GM12878 (cell line): ENCODE data around the gene CYP24A1. TPM values are rescaled to one million over a fixed set of nuclear protein-coding genes. Genes with fewer than 3 reads are reported as not detected.

ENCODE experiments used
- ATAC-seq: fragments of 200-7000 bp; cut with Tn5 transposase; 3 replicates; pipeline ENCODE4 v1.9.1; 2020; ENCODE audit warnings: mild to moderate bottlenecking, moderate library complexity
- BruUV-seq: library from RNA; stranded (reverse); fragments of 400-500 nt; replicated peaks from 2 replicates; lab custom pipeline; 2021; lab: Mats Ljungman, UMichigan
- CTCF ChIA-PET: fragments of 300-600 bp; sonication (Branson Sonifier 250); formaldehyde crosslinking; extraction: SDS; loops from one replicate; lab custom pipeline; 2021; ENCODE audit warnings: inconsistent platforms; lab: Yijun Ruan, JAX
- POLR2A ChIA-PET: fragments of 350-600 bp; formaldehyde crosslinking; extraction: SDS; loops from one replicate; lab custom pipeline; 2021; ENCODE audit warnings: inconsistent platforms; lab: Charles Lee
- RAD21 ChIA-PET: fragments of 300-600 bp; sonication (Branson Sonifier 250); formaldehyde crosslinking; loops from one replicate; lab custom pipeline; 2023; ENCODE audit warnings: antibody characterized with exemption; ENCODE audit not compliant: unreplicated experiment; lab: Charles Lee
- SMC1A ChIA-PET: fragments of 300-600 bp; sonication (Branson Sonifier 250); formaldehyde crosslinking; loops from one replicate; lab custom pipeline; 2023; ENCODE audit not compliant: unreplicated experiment, uncharacterized antibody; lab: Charles Lee
- DNase-seq: peaks from one replicate; pipeline ENCODE4 v3.0.0-alpha.2; 2011; ENCODE audit warnings: low read depth, low spot score
- FAIRE-seq: peaks from 3 replicates; lab custom pipeline; 2011; peaks lifted over from hg19 to GRCh38; lab: Jason Lieb, UNC
- H2AFZ ChIP-seq: 2 replicates; pipeline ENCODE4 v1.6.0; 2011; ENCODE audit warnings: low read depth, low read length, control low read depth; ENCODE audit not compliant: control insufficient read depth
- H3K27ac ChIP-seq: 2 replicates; pipeline ENCODE4 v1.5.1; 2011; ENCODE audit warnings: control low read depth; ENCODE audit not compliant: control insufficient read depth, insufficient read depth
- H3K27me3 ChIP-seq, 2 experiments: replicated peaks in 1 of 2; 2 replicates each; pipeline versions ENCODE4 v1.6.0 to v1.6.1; 2011; ENCODE audit warnings: low read length in 1 of 2; ENCODE audit not compliant: control insufficient read depth in 2 of 2, insufficient read depth in 2 of 2
- H3K36me3 ChIP-seq, 2 experiments: 2 replicates each; pipeline ENCODE4 v1.5.1; 2011; ENCODE audit warnings: low read length in 1 of 2; ENCODE audit not compliant: control insufficient read depth in 2 of 2, insufficient read depth in 2 of 2
- H3K4me1 ChIP-seq: 2 replicates; pipeline ENCODE4 v1.6.1; 2011; ENCODE audit warnings: mild to moderate bottlenecking, low read length, moderate library complexity, mixed read lengths; ENCODE audit not compliant: control insufficient read depth, insufficient read depth
- H3K4me2 ChIP-seq: 2 replicates; pipeline ENCODE4 v1.6.0; 2011; ENCODE audit warnings: control low read depth; ENCODE audit not compliant: control insufficient read depth, insufficient read depth
- H3K4me3 ChIP-seq: fragments of 200-600 bp; sonication (generic); 2 replicates; pipeline ENCODE4 v1.5.1; 2016
- H3K79me2 ChIP-seq: 2 replicates; pipeline ENCODE4 v1.6.0; 2011; ENCODE audit warnings: low read length; ENCODE audit not compliant: control insufficient read depth, insufficient read depth
- H3K9ac ChIP-seq: 2 replicates; pipeline ENCODE4 v1.8.0; 2011; ENCODE audit warnings: low read length, control low read depth, mixed read lengths; ENCODE audit not compliant: control insufficient read depth, insufficient read depth
- H3K9me3 ChIP-seq: replicated peaks from 3 replicates; pipeline ENCODE4 v1.5.1; 2011; ENCODE audit warnings: mild to moderate bottlenecking, low read length; ENCODE audit not compliant: control insufficient read depth, insufficient read depth
- H4K20me1 ChIP-seq: 2 replicates; pipeline ENCODE4 v1.6.0; 2011; ENCODE audit not compliant: control insufficient read depth, insufficient read depth
- BHLHE40 ChIP-seq, 2 experiments: fragments of 450-650 bp in 1 of 2; IDR thresholded peaks; 2 replicates each; pipeline ENCODE4 v1.6.1; 2011 to 2017; ENCODE audit warnings: low read depth in 2 of 2, borderline replicate concordance in 1 of 2, improper control_type of control experiment in 1 of 2, low read length in 1 of 2, mild to moderate bottlenecking in 1 of 2
- ETV6 ChIP-seq, 2 experiments: fragments of 450-650 bp in 1 of 2; IDR thresholded peaks in 1 of 2; conservative IDR thresholded peaks in 1 of 2; 2 replicates each; pipeline ENCODE4 v1.6.1; 2014; ENCODE audit warnings: antibody characterized with exemption in 1 of 2, borderline replicate concordance in 1 of 2, low read depth in 1 of 2, mild to moderate bottlenecking in 1 of 2, moderate library complexity in 1 of 2
- NFXL1 ChIP-seq: fragments of 450-650 bp; IDR thresholded peaks from 2 replicates; pipeline ENCODE4 v1.6.1; 2017; ENCODE audit warnings: antibody characterized with exemption, mild to moderate bottlenecking, borderline replicate concordance
- NR2C1 ChIP-seq: fragments of 450-650 bp; IDR thresholded peaks from 2 replicates; pipeline ENCODE4 v1.6.1; 2017; ENCODE audit warnings: antibody characterized with exemption, mild to moderate bottlenecking, moderate library complexity
- POLR2AphosphoS2 ChIP-seq: IDR thresholded peaks from 2 replicates; pipeline ENCODE4 v1.6.1; 2011; ENCODE audit warnings: low read depth, mild to moderate bottlenecking, low read length, improper control_type of control experiment, moderate library complexity
- RAD21 ChIP-seq: IDR thresholded peaks from 2 replicates; pipeline ENCODE4 v1.6.1; 2011; ENCODE audit warnings: mild to moderate bottlenecking, low read depth, low read length, moderate library complexity; ENCODE audit not compliant: insufficient read depth
- RFX5 ChIP-seq: IDR thresholded peaks from 2 replicates; pipeline ENCODE4 v1.6.1; 2011; ENCODE audit warnings: low read depth, low read length, improper control_type of control experiment
- SMC3 ChIP-seq: IDR thresholded peaks from 2 replicates; pipeline ENCODE4 v1.6.1; 2011; ENCODE audit warnings: low read length, improper control_type of control experiment, borderline replicate concordance
- YY1 ChIP-seq: IDR thresholded peaks from 2 replicates; pipeline ENCODE4 v1.6.1; 2011; ENCODE audit warnings: low read depth, mild to moderate bottlenecking, low read length
- ZNF592 ChIP-seq: fragments of 450-650 bp; IDR thresholded peaks from 2 replicates; pipeline ENCODE4 v1.6.1; 2017; ENCODE audit warnings: mild to moderate bottlenecking, moderate library complexity
- ZSCAN29 ChIP-seq: fragments of 450-650 bp; IDR thresholded peaks from 2 replicates; pipeline ENCODE4 v1.6.1; 2017; ENCODE audit warnings: mild to moderate bottlenecking, moderate library complexity
- WGBS: methylation state at CpG from one replicate; pipeline ENCODE4 v1.1.6; 2016; ENCODE audit warnings: low lambda C conversion rate; ENCODE audit not compliant: insufficient replicate concordance, insufficient coverage; ENCODE audit errors: missing lambda C conversion rate; 5-methylcytosine and 5-hydroxymethylcytosine counted together
- in situ Hi-C: fragments of 300-500 bp; cut with MboI; formaldehyde crosslinking; loops from 9 replicates; pipeline ENCODE4 v1.14.3; 2018; ENCODE audit warnings: mixed read lengths
- intact Hi-C: fragments of 100-400 bp; cut with micrococcal nuclease; formaldehyde crosslinking; loops from one replicate; pipeline ENCODE4 v1.14.2; 2022; ENCODE audit not compliant: unreplicated experiment
- polyA plus RNA-seq, 11 experiments: library from polyadenylated mRNA; depleted of rRNA in 4 of 11; unstranded in 6 of 11; stranded (reverse) in 5 of 11; fragments of >200 nt; fragmentation: Nextera tagmentation in 4 of 11; fragmentation: Illumina TruSeq in 1 of 11; extraction: Ambion mirVana in 4 of 11; extraction: Trizol in 1 of 11; gene quantifications; 1 replicate in 1 of 11; 2 replicates in 10 of 11; pipeline versions ENCODE4 v1.2.1 to v1.2.3, GENCODE V29; 2011 to 2016; ENCODE audit warnings: inconsistent platforms in 2 of 11, missing spikeins in 2 of 11, low read depth in 1 of 11
- total RNA-seq, 4 experiments: library from RNA; depleted of rRNA in 3 of 4; stranded (reverse); fragments of >200 nt in 3 of 4; fragmentation: Illumina TruSeq in 1 of 4; extraction: Trizol in 1 of 4; gene quantifications; 2 replicates each; pipeline versions ENCODE4 v1.2.1 to v1.2.3, GENCODE V29; 2013 to 2021
- TF ChIP-seq, protein P1 (sequence below): fragments of 450-650 bp; IDR thresholded peaks from 2 replicates; pipeline ENCODE4 v1.6.1; 2018; ENCODE audit warnings: mild to moderate bottlenecking, low read depth, moderate library complexity; ENCODE audit not compliant: partially characterized antibody
- TF ChIP-seq, protein P2 (sequence below), 3 experiments: IDR thresholded peaks in 2 of 3; conservative IDR thresholded peaks in 1 of 3; 2 replicates each; pipeline ENCODE4 v1.5.1; 2011; ENCODE audit warnings: low read depth in 3 of 3, low read length in 3 of 3, mild to moderate bottlenecking in 3 of 3, control low read depth in 2 of 3, moderate library complexity in 2 of 3, inconsistent platforms in 1 of 3, mixed read lengths in 1 of 3; ENCODE audit not compliant: control insufficient read depth in 2 of 3, insufficient read depth in 1 of 3; ENCODE audit errors: extremely low read depth in 1 of 3

Gene CYP24A1
- total and polyA plus RNA-seq, 10 of the 15 experiments (the other 5 are each of a cell fraction or from before 2014, with no cell fraction given) = 0.69 TPM; not detected in 9

DNA sequence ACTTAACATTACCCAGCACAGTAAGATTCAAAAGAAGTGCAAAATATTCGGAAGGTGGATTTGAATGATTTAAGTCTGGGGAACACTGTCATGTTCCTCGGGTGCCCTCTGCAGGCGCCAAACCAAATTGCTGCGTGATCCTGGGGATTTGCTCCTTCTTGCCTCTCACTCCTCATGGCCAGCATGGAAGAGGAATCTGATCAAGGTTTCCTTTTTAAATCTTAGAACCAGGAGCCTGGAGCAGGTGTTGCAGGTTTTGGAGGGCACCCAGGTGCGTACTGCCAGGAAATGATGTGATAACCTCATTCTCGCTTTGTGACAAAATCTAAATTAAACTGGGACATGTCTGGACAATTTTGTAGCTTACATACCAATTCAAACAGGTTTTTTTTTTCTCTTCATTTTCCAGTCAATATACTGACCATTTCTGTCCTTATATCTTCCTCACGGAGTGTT lies 26.0 kb upstream of the CYP24A1 start:
- H3K9me3 ChIP-seq = no peaks in the 10 kb centered on the region
- H3K4me2 ChIP-seq = no peak overlapping the region
- H3K9ac ChIP-seq = no peak overlapping the region
- ChIA-PET RAD21 (interaction anchor here (1.0 to 1.7 kb wide), 4 partner anchors 94 to 652 kb away, joined by 3 to 9 read pairs (median 5); no protein-coding TSS in a partner anchor), CTCF (interaction anchor here (0.6 to 7.5 kb wide), 28 partner anchors 9 to 1887 kb away, joined by 3 to 153 read pairs (median 4); partner anchors contain the start of gene PFDN4), SMC1A (interaction anchor here (0.7 to 5.5 kb wide), 15 partner anchors 8 to 448 kb away, joined by 3 to 78 read pairs (median 4); partner anchors contain the start of gene PFDN4)
- peak; percentile 71 for ATAC-seq
- H4K20me1 ChIP-seq = no peaks in the 10 kb centered on the region
- no peak overlapping the region for H3K27ac ChIP-seq
- H3K27me3 ChIP-seq = no peaks in the 10 kb centered on the region
- no TSS peak for BruUV-seq
- H3K36me3 ChIP-seq = no peaks in the 10 kb centered on the region
- H3K4me3 ChIP-seq = no peak overlapping the region
- H2AFZ ChIP-seq = no peak overlapping the region
- 14% methylated on average over 7 of the region's 7 CpGs for WGBS
- FAIRE-seq = peak; percentile 83
- intact Hi-C loops (loop anchor here (1.0 to 10.0 kb wide), 4 partner anchors 103 to 785 kb away; no protein-coding TSS in a partner anchor), in situ Hi-C loops (loop anchor here (5.0 to 10.0 kb wide), 5 partner anchors 97 to 787 kb away; no protein-coding TSS in a partner anchor)
- DNase-seq = peak; percentile 39
- H3K79me2 ChIP-seq = no peaks in the 10 kb centered on the region
- TF ChIP-seq, protein P1, sequence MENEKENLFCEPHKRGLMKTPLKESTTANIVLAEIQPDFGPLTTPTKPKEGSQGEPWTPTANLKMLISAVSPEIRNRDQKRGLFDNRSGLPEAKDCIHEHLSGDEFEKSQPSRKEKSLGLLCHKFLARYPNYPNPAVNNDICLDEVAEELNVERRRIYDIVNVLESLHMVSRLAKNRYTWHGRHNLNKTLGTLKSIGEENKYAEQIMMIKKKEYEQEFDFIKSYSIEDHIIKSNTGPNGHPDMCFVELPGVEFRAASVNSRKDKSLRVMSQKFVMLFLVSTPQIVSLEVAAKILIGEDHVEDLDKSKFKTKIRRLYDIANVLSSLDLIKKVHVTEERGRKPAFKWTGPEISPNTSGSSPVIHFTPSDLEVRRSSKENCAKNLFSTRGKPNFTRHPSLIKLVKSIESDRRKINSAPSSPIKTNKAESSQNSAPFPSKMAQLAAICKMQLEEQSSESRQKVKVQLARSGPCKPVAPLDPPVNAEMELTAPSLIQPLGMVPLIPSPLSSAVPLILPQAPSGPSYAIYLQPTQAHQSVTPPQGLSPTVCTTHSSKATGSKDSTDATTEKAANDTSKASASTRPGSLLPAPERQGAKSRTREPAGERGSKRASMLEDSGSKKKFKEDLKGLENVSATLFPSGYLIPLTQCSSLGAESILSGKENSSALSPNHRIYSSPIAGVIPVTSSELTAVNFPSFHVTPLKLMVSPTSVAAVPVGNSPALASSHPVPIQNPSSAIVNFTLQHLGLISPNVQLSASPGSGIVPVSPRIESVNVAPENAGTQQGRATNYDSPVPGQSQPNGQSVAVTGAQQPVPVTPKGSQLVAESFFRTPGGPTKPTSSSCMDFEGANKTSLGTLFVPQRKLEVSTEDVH = no peak
- TF ChIP-seq ETV6 (conservative IDR thresholded peaks at IDR 0.05 in 1 of 2, IDR thresholded peaks at IDR 0.05 in 1 of 2; ENCODE audit: borderline replicate concordance in 1 of 2, low read depth in 1 of 2) (peak in 1 of 2 experiments; percentile 91; a peak in 1 of 4 replicates), NFXL1 (peak; percentile 60; the same call in 1 of the 2 replicates), BHLHE40 (IDR thresholded peaks at IDR 0.05; ENCODE audit: borderline replicate concordance in 1 of 2, low read depth in 2 of 2, low read length in 1 of 2) (no peak), RFX5 (no peak), POLR2AphosphoS2 (no peak), SMC3 (peak; percentile 92), YY1 (0 out of 2 replicates have a peak, but pooled peaks have one; percentile 38), RAD21 (peak; percentile 93), ZNF592 (no peak), ZSCAN29 (peak; percentile 7; the same call in 1 of the 2 replicates), NR2C1 (no peak)
- TF ChIP-seq, protein P2, sequence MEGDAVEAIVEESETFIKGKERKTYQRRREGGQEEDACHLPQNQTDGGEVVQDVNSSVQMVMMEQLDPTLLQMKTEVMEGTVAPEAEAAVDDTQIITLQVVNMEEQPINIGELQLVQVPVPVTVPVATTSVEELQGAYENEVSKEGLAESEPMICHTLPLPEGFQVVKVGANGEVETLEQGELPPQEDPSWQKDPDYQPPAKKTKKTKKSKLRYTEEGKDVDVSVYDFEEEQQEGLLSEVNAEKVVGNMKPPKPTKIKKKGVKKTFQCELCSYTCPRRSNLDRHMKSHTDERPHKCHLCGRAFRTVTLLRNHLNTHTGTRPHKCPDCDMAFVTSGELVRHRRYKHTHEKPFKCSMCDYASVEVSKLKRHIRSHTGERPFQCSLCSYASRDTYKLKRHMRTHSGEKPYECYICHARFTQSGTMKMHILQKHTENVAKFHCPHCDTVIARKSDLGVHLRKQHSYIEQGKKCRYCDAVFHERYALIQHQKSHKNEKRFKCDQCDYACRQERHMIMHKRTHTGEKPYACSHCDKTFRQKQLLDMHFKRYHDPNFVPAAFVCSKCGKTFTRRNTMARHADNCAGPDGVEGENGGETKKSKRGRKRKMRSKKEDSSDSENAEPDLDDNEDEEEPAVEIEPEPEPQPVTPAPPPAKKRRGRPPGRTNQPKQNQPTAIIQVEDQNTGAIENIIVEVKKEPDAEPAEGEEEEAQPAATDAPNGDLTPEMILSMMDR (IDR thresholded peaks at IDR 0.05 in 2 of 3, conservative IDR thresholded peaks at IDR 0.05 in 1 of 3; ENCODE audit: control insufficient read depth in 2 of 3, extremely low read depth in 1 of 3, insufficient read depth in 1 of 3, low read depth in 3 of 3, low read length in 3 of 3) = peak; percentile 82 to 96 (median 94)
- TF ChIP-seq, all 136 proteins: peak for 7
- POLR2A ChIA-PET = no interaction called here
- peaks cover 13% of the 10 kb centered on the region for H3K4me1 ChIP-seq
